DMS 273 (cell line): ENCODE data around the gene MT1F.
A peak's percentile ranks its signal among the peaks of the same experiment; 100 is the strongest.

ENCODE experiments used
- DNase-seq: peaks from one replicate; lab custom pipeline; 2025; ENCODE audit not compliant: unreplicated experiment; lab: John Stamatoyannopoulos, UW

MT1F gene

GRCh38 chr16:56690420-56691122 is 32.8 kb downstream of the MT1F start:
- no peak for DNase-seq

GRCh38 chr16:56691885-56692284 is 34.1 kb downstream of the MT1F start:
- DNase-seq, result peak; percentile 36

- no peak for DNase-seq
Measured at GRCh38 chr16:56695246-56695645, 37.5 kb downstream of the MT1F start.

- DNase-seq, result no peak
Measured at GRCh38 chr16:56697456-56698155, 39.8 kb downstream of the MT1F start.

- no peak for DNase-seq
Measured at GRCh38 chr16:56700195-56700594, 42.4 kb downstream of the MT1F start.

- no peak for DNase-seq
Measured at GRCh38 chr16:56700631-56701030, 42.9 kb downstream of the MT1F start.

- DNase-seq, result no peak
Measured at GRCh38 chr16:56701534-56701933, 43.8 kb downstream of the MT1F start.

- no peak for DNase-seq
Measured at GRCh38 chr16:56702836-56703235, 45.1 kb downstream of the MT1F start.
